Osteoblast (primary cell): ENCODE results near the gene TUBGCP5. TPM values are rescaled to one million over a fixed set of nuclear protein-coding genes. Genes with fewer than 3 reads are reported as not detected.

Experiments used
- DNase-seq: peaks from one replicate; pipeline ENCODE4 v3.0.0; 2011; ENCODE audit warnings: low spot score, mixed read lengths; ENCODE audit not compliant: insufficient read length; ENCODE audit errors: missing footprints
- H2AFZ ChIP-seq: 2 replicates; pipeline ENCODE4 v1.6.0; 2011; ENCODE audit warnings: mild to moderate bottlenecking, low read length
- H3K27ac ChIP-seq: 2 replicates; pipeline ENCODE4 v1.5.1; 2011; ENCODE audit warnings: mild to moderate bottlenecking, low read depth, low read length, moderate library complexity
- H3K27me3 ChIP-seq: 2 replicates; pipeline ENCODE4 v1.6.0; 2012; ENCODE audit warnings: mild to moderate bottlenecking, control low read depth, inconsistent platforms, low read length, moderate library complexity; ENCODE audit not compliant: insufficient read depth
- H3K36me3 ChIP-seq: 2 replicates; pipeline ENCODE4 v1.5.1; 2011; ENCODE audit warnings: mild to moderate bottlenecking, low read length, control low read depth, moderate library complexity; ENCODE audit not compliant: insufficient read depth
- H3K4me1 ChIP-seq: 2 replicates; pipeline ENCODE4 v1.5.1; 2011; ENCODE audit warnings: mild to moderate bottlenecking, low read length, control low read depth, moderate library complexity; ENCODE audit not compliant: insufficient read depth
- H3K4me2 ChIP-seq: 2 replicates; pipeline ENCODE4 v1.6.0; 2011; ENCODE audit warnings: mild to moderate bottlenecking, low read length; ENCODE audit not compliant: insufficient read depth
- H3K4me3 ChIP-seq: fragments of 200-600 bp; sonication (generic); 3 replicates; pipeline ENCODE4 v1.5.1; 2012; ENCODE audit warnings: mild to moderate bottlenecking, low read length, inconsistent platforms; ENCODE audit not compliant: insufficient read depth
- H3K79me2 ChIP-seq: 2 replicates; pipeline ENCODE4 v1.6.0; 2012; ENCODE audit warnings: mild to moderate bottlenecking, low read length, control low read depth, inconsistent platforms; ENCODE audit not compliant: insufficient read depth
- H3K9me3 ChIP-seq: 2 replicates; pipeline ENCODE4 v1.5.1; 2011; ENCODE audit warnings: low read depth, low read length, control low read depth
- H4K20me1 ChIP-seq: 2 replicates; pipeline ENCODE4 v1.6.0; 2012; ENCODE audit warnings: mild to moderate bottlenecking, low read length, control low read depth; ENCODE audit not compliant: insufficient read depth
- CTCF ChIP-seq: IDR thresholded peaks from 2 replicates; pipeline ENCODE4 v1.5.1; 2011; ENCODE audit warnings: mild to moderate bottlenecking, low read depth, low read length, moderate library complexity; ENCODE audit errors: extremely low read depth
- total RNA-seq: library from RNA; depleted of rRNA; stranded (reverse); fragments of >200 nt; gene quantifications from 2 replicates; pipeline ENCODE4 v1.2.3, GENCODE V29; 2012

Gene TUBGCP5
- total RNA-seq, 1 donor: 32.6 TPM

- DNase-seq: no peak
- Histone ChIP-seq H3K9me3 (no peaks in the 10 kb centered on the region), H3K36me3 (no peaks in the 10 kb centered on the region), H4K20me1 (peaks cover 67% of the 10 kb centered on the region), H3K27ac (no peak overlapping the region), H2AFZ (no peak overlapping the region), H3K4me1 (peaks cover 23% of the 10 kb centered on the region), H3K4me2 (no peak overlapping the region), H3K27me3 (no peaks in the 10 kb centered on the region), H3K79me2 (peaks cover 98% of the 10 kb centered on the region), H3K4me3 (no peak overlapping the region)
- no peak for TF ChIP-seq CTCF
Measured at GRCh38 chr15:22962611-22963010, 76.8 kb downstream of the TUBGCP5 start.

GRCh38 chr15:22961762-22962161 is 77.6 kb downstream of the TUBGCP5 start:
- peaks cover 20% of the 10 kb centered on the region for H3K4me1 ChIP-seq
- H3K79me2 ChIP-seq: peaks cover 95% of the 10 kb centered on the region
- peak overlapping the region; percentile 60 for H3K27ac ChIP-seq
- H3K27me3 ChIP-seq: no peaks in the 10 kb centered on the region
- H3K36me3 ChIP-seq: no peaks in the 10 kb centered on the region
- no peak overlapping the region for H2AFZ ChIP-seq
- peaks cover 64% of the 10 kb centered on the region for H4K20me1 ChIP-seq
- peak overlapping the region; percentile 50 for H3K4me3 ChIP-seq
- DNase-seq: peak; percentile 47
- peak overlapping the region; percentile 62 for H3K4me2 ChIP-seq
- no peaks in the 10 kb centered on the region for H3K9me3 ChIP-seq
- TF ChIP-seq CTCF: no peak

- Histone ChIP-seq H3K27ac (no peak overlapping the region), H3K4me1 (peaks cover 24% of the 10 kb centered on the region), H4K20me1 (peaks cover 60% of the 10 kb centered on the region), H2AFZ (no peak overlapping the region), H3K36me3 (no peaks in the 10 kb centered on the region), H3K4me2 (no peak overlapping the region), H3K27me3 (no peaks in the 10 kb centered on the region), H3K4me3 (no peak overlapping the region), H3K9me3 (no peaks in the 10 kb centered on the region), H3K79me2 (peaks cover 95% of the 10 kb centered on the region)
- peak; percentile 53 for DNase-seq
- no peak for TF ChIP-seq CTCF
Measured at GRCh38 chr15:22960556-22960955, 78.8 kb downstream of the TUBGCP5 start.

GRCh38 chr15:22960126-22960525 is 79.2 kb downstream of the TUBGCP5 start:
- no peak overlapping the region for H2AFZ ChIP-seq
- no peaks in the 10 kb centered on the region for H3K9me3 ChIP-seq
- DNase-seq: peak; percentile 32
- no peak overlapping the region for H3K4me2 ChIP-seq
- H3K4me3 ChIP-seq: no peak overlapping the region
- H3K36me3 ChIP-seq: no peaks in the 10 kb centered on the region
- H3K4me1 ChIP-seq: peaks cover 24% of the 10 kb centered on the region
- no peak for TF ChIP-seq CTCF
- H3K27ac ChIP-seq: peak overlapping the region; percentile 23
- no peaks in the 10 kb centered on the region for H3K27me3 ChIP-seq
- peaks cover 95% of the 10 kb centered on the region for H3K79me2 ChIP-seq
- peaks cover 60% of the 10 kb centered on the region for H4K20me1 ChIP-seq
